Subcutaneous adipose tissue (tissue), 4 donors: Measurements from ENCODE around the gene NMU. TPM values are rescaled to one million over a fixed set of nuclear protein-coding genes. Genes with fewer than 3 reads are reported as not detected.

ENCODE experiments used
- total RNA-seq, 4 donors: library from RNA; depleted of rRNA; stranded (reverse); fragments of >200 nt; gene quantifications; one replicate each; pipeline ENCODE4 v1.1.0, GENCODE V29; 2016
- TF ChIP-seq, protein P1 (sequence below): fragments of 450-650 bp; IDR thresholded peaks from one replicate; pipeline ENCODE4 v1.5.1; 2016; ENCODE audit warnings: low read depth, mild to moderate bottlenecking, control low read depth, antibody characterized with exemption, moderate library complexity

Gene NMU
- total RNA-seq, 4 donors from 2014 or later = not detected

DNA sequence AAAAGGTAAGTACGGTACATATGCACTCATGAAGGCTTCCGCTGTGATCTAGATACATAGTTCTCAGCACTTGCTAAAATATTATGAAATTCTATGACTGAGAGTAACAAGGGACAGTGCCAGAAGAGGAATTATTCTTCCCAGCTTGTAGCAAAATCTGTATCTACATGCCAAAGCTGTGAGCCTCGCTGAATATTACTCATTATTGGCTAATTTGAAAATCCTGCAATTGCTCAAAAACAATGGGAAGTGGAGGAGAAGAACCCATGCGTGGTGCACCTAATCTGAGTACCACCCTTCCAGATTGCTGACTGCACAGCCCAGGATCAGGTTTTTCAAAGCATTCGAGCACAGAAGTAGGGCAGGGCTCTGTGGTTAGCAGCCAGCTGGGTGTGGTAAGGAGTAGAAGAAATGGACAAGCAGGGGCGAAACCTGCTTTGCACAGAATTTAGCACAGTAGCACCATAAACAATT is 26.7 kb downstream of the NMU start:
- TF ChIP-seq, protein P1, sequence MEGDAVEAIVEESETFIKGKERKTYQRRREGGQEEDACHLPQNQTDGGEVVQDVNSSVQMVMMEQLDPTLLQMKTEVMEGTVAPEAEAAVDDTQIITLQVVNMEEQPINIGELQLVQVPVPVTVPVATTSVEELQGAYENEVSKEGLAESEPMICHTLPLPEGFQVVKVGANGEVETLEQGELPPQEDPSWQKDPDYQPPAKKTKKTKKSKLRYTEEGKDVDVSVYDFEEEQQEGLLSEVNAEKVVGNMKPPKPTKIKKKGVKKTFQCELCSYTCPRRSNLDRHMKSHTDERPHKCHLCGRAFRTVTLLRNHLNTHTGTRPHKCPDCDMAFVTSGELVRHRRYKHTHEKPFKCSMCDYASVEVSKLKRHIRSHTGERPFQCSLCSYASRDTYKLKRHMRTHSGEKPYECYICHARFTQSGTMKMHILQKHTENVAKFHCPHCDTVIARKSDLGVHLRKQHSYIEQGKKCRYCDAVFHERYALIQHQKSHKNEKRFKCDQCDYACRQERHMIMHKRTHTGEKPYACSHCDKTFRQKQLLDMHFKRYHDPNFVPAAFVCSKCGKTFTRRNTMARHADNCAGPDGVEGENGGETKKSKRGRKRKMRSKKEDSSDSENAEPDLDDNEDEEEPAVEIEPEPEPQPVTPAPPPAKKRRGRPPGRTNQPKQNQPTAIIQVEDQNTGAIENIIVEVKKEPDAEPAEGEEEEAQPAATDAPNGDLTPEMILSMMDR = no peak

- TF ChIP-seq, protein P1 = no peak
Measured at GRCh38 chr4:55608591-55608990, 27.5 kb downstream of the NMU start.

- TF ChIP-seq, protein P1 = no peak
Measured at GRCh38 chr4:55604996-55605395, 31.1 kb downstream of the NMU start.

DNA sequence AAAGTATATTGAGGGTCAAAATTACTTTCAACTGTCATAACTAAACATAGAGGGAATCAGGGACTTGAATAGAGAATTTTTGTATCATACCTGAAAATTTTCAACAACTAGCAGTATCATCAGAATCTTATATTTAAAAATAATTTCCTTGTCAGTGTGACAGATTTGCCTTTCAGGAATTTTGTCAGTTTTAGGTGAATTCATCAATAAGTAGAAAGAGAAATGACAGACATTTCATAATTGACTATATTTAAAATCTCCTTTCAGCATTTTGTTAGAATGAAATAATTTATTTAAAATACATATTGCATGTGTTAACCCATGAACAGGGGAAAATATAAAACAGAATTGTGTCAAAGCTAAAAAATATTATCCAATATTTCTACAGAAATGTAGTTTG is 35.5 kb downstream of the NMU start:
- TF ChIP-seq, protein P1 = no peak

DNA sequence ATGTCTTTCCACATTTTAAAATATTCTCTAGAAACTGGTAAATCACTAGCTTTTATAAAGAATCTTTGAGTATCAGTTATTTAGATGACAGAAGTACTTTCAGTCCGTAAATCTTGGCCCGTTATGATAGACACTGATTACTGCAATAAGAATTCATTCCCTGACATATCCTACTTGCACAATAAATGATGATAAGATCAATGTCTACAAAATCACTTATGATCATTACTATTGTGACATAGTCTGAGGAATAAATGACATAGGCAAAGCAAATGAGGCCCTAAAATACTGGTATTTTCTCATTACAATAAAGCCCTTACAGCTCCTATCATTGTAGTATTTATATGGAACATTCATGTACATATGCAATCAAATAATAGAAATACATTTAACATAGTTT is 37.5 kb downstream of the NMU start:
- TF ChIP-seq, protein P1 = no peak

- TF ChIP-seq, protein P1 = no peak
Measured at GRCh38 chr4:55592014-55592413, 44.1 kb downstream of the NMU start, which contains the start of gene PDCL2. PDCL2 (minus strand) TSS chr4:55592245; CDS start chr4:55592109, 136 bp downstream.

- TF ChIP-seq, protein P1 = no peak
Measured at GRCh38 chr4:55588160-55588559, 47.9 kb downstream of the NMU start.
